GM18508 (cell line): ENCODE data around the gene TNMD.
"Not testable (repeated sequence)": the region's sequence is repeated elsewhere in the genome, so short reads cannot be mapped to it uniquely, and the experiment has no call there.

Experiments
- ATAC-seq: cut with Tn5 transposase; IDR thresholded peaks from one replicate; pipeline ENCODE4 v1.9.1; 2021; ENCODE audit warnings: moderate number of reproducible peaks; ENCODE audit not compliant: insufficient read depth, unreplicated experiment

Gene TNMD

DNA sequence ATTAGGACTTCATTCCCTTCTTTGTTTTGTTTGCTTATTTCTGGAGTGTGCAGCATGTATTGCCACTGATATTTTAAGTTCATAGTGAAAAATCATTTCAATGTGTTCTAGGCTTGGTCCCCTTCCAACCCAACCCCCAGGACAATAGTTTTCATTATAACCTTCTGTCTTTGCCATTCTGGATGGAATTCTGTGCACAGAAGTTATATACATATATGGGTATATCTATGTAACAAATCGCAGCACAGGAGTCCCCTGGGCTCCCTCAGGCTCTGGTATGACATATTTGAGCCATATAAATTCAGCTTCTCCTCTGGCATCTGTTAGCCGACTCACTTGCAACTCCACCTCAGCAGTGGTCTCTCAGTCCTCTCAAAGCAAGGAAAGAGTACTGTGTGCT lies at the start of gene TNMD:
Gene TNMD (plus strand): TSS at position 326 of the 400 bp plus-strand sequence. CDS start 83 bp downstream, outside the sequence.
- ATAC-seq, result no peak

DNA sequence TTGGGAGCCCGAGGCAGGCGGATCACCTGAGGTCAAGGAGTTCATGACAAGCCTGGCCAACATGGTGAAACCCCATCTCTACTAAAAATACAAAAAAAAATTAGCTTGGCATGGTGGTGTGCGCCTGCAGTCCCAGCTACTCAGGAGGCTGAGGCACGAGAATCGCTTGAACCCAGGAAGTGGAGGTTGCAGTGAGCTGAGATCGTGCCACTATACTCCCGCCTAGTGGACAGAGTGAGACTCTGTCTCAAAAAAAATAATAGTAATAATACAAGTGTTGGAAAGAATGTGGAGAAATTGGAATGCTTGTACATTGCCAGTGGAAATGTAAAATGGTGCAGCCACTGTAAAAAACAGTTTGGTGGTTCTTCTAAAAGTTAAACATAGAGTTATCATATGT lies 19.2 kb upstream of the TNMD start:
- not testable (repeated sequence) for ATAC-seq

DNA sequence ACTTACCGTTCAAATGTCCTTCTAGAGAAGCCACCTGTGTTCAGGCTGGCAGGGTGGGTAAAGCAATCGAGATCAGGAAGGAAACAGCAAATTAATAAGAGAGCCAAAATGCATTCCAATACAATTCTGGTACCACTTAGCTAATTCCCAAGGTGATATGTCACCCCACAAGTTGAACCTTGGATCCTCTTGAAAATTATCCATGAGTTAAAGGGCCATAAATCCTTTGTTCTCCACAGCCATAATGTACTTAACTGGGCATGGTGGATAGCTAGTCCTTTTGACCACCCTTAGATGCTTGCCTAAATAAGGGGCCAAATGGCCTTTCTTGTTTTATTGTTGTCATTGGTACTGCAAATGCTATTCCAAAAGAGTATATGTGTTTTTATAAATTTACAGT lies 2.0 kb downstream of the TNMD start:
- ATAC-seq, result no peak

DNA sequence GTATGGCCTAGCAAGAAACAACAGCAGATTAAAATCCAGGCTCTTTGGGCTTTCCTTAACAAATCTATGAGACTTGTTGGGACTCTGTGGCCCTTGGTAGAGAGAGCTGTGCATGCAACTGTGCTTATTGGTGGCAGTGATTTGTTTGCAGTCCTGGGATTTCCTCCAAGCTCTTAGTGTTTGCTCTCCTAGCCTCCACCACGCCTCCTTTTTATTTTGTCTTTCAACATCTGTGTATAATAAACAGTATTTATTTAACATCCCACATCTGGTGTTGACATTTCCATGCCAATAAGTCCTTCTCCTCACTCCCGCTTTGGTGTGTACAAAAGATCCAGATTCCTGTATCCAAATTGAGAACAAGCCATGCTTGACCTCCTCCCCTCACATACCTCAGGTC lies 3.1 kb downstream of the TNMD start:
- no peak for ATAC-seq

DNA sequence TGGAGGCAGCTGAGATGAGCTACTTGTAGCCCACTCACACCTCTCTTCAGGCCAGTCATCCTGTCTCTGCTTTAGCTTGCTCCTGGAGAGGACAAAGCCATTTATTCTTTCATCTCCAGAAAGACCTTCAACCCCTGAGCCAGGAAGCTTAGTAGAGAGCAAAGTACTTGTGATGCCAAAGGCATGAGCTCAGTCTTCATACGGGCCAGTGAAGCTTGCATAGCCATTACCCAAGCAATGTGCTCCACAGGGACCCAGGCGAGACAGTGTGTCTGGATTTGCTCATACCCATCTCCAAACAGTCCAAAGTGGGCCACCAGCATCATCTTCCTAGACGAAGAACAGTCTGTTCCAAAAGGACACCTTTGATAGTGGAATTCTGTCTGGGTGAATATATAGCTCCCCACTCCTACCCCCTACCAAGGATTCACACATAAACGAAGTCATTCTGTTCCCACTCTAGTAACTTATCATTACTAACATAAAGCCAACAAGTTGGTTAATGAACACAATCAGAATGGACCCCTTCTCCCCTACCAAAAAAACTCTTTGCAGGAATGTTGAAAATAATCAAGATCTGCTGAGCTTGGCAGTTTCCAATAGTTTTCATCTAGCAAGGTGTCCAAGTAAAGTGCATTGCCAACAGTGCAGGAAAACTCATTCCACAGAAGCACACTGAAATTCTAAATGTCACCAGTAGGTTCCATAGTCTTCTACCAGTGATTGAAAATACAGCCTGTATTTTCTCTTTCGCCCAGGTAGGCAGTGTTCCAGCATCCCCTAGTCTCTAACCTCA lies 6.7 kb downstream of the TNMD start:
- no peak for ATAC-seq

DNA sequence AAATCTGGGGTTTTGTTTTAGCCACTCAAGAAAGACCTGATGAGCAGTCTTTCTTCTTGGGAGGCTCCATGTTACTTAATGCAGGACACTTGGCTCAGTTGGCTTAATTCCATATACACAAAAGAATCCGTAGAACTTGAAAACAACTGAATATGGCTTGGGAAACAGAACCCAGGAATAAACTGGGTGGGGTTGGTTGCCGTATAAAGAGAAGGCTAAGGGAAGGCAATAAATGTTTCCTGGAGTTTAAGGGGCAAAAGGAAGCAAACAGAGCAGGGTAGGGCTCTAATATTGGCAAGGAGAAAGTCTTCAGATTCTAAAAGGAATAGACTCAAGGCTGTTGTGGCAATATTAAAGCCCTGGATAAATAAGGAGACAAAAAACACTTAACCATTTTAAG lies 8.4 kb downstream of the TNMD start:
- no peak for ATAC-seq

DNA sequence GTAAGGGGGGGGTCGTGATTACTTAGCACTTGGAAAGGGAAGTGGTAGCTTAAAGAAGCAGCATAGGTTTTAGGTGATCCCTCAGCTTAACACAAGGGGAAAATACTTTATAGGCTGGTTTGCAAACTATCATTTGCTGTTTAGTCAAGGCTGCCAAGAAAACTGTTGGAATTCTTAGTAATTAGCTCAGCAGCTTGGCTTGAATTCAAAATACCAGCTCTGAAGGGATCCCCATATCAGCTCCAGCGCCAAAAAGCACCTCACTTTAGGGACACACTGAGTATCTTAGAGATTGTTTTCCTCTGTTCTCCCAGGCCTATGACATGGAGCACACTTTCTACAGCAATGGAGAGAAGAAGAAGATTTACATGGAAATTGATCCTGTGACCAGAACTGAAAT lies 8.8 kb downstream of the TNMD start:
- ATAC-seq, result no peak

DNA sequence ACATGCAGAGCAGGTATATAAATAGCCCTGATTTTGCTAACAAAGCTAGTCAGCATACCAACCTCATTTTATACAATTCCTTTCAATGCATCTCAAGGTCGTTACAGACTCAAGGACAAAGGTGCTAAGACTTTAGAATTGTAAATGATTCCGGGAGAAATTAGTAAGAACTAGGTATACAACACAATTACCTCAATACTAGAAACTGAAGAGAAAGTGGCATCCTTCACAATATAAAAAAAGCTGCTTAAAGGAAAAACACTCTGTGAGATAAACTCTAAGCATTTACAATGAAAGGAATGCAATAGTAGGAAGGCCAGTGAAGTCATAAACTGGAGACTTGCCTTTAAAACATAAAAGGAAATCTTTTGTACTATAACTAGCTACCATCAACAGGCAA lies 11.9 kb downstream of the TNMD start:
- ATAC-seq, result no peak

DNA sequence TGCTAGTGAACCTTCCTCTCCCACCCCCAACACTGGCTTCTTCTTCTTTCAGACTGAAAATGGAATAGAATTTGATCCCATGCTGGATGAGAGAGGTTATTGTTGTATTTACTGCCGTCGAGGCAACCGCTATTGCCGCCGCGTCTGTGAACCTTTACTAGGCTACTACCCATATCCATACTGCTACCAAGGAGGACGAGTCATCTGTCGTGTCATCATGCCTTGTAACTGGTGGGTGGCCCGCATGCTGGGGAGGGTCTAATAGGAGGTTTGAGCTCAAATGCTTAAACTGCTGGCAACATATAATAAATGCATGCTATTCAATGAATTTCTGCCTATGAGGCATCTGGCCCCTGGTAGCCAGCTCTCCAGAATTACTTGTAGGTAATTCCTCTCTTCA lies 14.7 kb downstream of the TNMD start:
- no peak for ATAC-seq

DNA sequence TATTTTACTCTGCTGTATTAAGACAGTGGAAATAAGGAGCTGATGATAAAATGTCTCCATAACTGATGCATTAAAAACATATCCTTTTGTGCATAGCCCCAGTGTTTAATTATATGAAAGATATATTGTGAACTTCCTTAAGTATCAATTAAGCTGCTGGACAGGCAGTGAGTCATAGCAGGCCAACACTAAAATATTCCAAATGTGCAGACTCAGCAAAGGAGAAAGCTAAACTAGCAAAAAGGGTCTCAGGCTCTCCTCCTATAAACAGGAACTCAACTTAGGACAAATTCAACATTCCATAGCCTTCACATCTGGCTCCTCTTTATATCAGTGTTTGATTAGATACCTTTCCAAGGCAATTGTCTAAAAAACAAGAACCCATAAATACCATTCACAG lies 15.6 kb downstream of the TNMD start:
- ATAC-seq, result no peak

DNA sequence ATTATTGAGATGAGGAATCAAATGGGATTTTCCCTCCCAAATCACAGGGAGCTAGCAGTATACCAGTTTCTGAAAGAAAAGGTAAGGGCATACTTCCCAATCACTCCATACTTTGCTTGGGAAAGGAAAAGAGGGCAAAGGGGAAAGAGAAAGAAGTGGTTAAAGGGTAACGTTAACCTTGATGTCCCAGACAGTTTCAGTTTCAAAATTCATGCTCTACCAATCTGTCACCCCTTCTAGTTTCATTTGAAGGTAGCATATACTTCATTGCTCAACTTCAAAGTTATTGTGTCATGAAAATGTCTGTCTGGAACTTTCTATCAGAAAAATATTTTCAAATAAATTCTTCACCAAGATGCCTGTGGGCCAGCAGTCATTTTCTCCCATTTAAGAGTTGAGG lies 16.0 kb downstream of the TNMD start:
- peak; percentile 82 for ATAC-seq

DNA sequence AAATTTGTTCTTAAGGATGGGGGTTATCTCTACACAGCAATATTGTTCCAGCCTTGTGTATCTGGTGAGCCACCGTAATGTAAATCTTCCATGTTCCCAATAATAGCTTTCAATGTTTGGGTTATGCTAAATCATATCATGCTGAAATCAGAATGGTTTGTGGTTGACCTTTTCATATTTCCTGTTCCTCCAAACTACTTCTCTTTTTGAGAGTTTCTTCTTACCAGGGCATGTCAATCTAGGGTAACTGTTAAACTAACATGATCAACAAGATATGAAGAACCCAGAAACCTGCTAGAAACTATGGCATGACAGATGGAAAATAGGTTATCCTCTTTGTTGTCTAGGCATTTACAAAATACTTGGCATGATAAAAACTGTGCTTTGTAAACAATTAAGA lies 22.0 kb downstream of the TNMD start:
- no peak for ATAC-seq

DNA sequence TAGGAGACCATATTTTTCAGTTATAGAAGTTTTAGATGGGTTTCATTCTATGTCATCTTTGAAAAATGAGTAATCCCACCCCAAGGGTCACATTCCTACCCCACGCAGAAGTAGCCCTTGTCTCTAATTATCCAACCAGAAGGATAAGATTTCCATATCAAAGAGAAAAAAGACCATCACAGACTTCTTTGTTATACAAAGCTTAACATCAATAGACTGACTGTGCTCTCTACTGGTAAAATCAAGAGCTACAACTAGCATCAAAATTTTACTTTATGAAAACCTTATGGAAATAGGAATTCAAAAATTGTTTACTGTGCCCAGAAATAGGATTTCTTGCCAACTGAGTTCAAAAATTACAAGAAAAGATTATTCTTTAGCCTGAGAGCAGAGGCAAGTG lies 24.9 kb downstream of the TNMD start:
- no peak for ATAC-seq

DNA sequence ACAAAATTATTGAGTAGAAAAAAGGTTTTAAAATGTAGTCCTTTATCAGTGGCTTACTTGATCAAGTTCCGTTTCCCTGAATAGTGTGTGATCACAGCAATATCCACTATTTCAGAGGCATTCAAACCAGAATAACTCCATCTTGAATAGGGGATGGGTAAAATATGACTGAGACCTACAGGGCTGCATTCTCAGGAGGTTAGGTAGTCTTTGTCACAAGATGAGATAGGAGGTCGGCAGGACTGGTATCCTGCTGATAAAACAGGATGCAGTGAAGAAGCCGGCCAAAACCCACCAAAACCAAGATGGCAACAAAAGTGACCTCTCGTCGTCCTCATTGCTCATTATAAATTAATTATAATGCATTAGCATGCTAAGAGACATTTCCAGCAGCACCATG lies 27.2 kb downstream of the TNMD start:
- ATAC-seq, result no peak

DNA sequence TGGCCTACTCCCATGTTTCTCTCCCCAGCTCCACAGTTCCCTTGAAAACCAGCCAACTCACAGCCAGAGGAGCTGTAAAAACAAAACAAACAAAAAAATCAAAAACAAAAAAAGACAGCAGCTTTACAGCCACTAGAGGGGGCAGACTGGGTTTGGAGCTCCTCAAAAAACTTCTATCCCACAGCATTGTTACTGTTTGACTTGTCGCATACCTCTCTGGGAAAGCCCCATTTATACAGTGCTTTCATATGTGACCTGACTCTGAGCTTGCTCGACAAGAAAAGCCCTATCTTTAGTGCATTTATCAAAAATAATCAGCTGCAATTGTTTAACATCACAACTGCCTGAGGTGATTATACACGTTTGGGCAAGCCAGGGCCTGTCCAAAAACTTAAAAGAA lies 30.3 kb downstream of the TNMD start:
- ATAC-seq, result peak; percentile 100

DNA sequence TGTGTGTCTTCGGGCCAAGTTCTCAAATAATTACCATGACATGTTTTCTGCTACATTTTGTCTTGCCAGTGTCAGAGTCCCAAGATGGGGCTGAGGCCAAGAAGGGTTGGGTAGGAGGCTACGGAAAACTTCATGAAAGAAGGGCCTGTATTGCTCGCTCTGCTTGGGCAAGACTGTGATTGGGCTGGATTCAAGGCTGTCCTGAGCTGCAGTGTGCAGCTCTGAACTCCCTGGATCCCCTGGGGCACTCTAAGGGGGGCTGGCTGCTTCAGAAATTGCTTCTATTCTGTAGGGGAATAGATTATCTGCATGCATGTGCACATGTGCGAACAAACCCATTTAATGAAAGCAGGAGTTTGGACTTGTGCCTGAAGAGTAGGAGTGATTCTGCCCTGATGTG lies 38.3 kb downstream of the TNMD start:
- no peak for ATAC-seq

DNA sequence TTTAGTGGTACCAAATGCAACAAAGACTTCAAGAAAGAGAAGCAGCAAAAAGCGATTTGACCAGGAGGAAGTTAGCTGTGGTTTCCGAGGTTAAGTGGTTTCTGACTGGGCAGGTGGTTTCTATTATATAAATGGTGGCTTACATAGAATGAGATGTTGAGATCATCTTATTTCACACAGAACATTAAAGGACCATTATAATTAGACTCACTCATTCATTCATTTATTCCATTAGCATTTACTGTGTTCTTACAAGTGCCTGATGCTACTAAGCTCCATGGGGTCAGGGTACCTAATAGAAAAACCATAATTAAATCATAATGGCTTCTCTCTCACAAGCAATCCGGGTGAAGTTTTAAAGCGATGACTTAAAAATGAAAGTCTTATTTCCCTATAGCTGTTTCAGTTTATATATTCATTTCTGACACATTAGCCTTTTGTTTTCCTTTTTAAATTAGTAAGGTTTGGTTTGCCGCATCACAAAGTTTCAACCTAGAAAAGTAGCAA lies 41.3 kb downstream of the TNMD start:
- peak; percentile 87 for ATAC-seq

DNA sequence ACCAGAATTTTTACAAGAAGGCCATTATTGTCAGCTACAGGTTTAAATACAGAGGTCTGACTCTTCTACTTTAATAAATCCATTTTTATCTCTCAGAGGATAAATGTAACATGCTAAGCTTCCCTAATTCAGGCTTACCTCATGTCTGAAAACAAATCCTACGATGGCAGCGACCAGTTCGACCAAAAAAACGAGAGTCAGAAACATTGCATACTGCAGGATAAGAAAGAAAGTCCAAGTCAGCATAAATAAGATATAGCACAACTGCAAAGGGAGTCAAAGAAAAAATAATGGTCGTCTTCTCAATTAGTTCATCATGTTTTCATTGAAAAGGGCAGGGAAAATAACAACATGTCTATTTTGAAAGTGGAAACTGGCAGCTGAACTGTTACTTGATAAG lies 50.3 kb downstream of the TNMD start:
- no peak for ATAC-seq

DNA sequence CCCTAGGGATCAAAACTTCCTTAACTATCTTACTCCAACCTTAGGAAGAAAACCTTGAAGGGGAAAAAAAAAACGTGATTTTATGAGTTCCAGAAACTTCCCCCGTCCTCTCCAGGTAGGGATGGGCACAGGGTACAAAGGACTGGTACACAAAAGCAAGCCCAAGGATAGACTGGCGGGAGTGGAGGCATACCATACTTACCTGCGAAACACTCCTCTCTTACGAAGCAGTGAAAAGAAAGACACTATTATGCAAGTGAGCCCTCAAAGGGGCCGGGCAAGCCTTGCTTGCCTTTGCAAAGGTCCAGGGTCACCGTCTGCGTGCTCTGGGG lies 51.2 kb downstream of the TNMD start:
- ATAC-seq, result no peak

DNA sequence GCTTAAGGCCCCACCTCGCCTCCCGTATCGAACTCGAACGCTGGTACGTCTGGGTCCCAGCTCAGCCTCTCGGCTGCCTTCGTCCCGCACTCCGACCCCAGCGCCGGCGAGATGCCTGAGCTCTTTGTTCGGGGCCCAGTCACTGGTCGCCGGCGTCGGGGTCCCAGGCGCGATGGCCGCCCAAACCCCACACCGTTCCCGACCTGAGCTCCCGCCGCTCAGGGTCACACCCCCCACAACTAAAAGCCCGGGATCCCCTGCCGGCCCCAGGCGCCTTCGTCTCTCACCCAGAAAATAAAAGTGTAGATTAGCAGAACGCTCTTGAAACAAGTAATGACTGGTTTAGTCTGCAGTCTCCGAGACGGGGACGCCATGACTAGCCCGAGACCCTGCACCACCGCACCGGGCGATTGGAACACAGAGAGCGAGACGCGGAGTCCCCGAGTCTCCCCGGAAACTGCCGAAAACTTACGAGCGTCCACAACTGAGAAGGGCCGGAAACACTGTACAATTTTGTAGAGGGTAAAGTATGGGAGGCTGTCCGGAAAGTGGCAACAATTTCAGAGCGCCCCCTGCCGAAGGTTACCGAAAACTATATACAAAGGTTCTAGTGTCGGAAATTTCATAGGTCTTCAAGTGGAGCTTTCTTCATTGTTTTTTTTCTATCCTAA lies 51.7 kb downstream of the TNMD start, which contains the start of gene TSPAN6:
Gene TSPAN6 (minus strand): TSS at position 486 of the 671 bp plus-strand sequence. CDS start 112 bp downstream, at position 374.
- no peak for ATAC-seq

DNA sequence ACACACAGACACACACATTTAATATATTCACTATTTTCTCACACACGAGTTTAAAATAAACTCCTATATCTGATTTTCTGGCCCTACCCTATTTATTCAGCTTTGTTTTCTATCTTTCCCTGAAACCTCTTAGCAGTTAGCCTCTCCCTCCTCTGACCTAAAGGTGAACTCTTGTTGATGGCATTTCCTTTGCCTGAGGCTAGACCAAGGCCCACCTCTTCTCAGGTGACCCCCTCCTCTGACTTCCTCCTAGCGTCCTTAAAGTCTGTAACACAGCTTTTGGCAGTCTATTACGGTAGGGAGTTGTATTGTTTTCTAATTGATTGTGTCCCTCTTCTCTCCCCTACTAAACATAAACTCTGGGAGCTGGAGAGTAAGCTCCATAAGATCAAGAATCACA lies 57.6 kb downstream of the TNMD start:
- ATAC-seq, result no peak

DNA sequence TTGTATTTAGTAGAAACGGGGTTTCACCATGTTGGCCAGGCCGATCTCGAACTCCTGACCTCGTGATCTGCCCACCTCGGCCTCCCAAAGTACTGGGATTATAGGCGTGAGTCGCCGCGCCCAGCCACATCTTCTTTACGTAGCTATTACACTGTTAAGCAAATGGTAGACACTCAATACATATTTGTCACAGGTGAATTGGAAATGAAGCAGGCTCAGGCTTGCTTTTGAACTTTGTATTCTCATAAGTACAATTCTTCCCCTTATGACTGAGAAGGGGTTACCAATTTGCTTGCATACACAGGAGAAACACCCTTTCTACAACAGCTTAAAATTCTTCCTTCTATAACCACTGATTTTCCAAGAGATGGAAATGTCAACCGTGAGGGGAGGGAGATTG lies 58.5 kb downstream of the TNMD start:
- no peak for ATAC-seq
